Ovary (tissue), 3 donors: ENCODE results near the gene CUBN.
A peak's percentile ranks its signal among the peaks of the same experiment; 100 is the strongest.

ENCODE experiments used
- CTCF ChIP-seq, 3 donors: fragments of 450-650 bp in 2 of 3; fragments of 200-600 bp in 1 of 3; IDR thresholded peaks; one replicate each; pipeline versions ENCODE4 v1.5.1 to v1.8.0; 2016 to 2022; ENCODE audit warnings: antibody characterized with exemption in 3 of 3, mild to moderate bottlenecking in 1 of 3
- POLR2A ChIP-seq: fragments of 450-650 bp; IDR thresholded peaks from one replicate; pipeline ENCODE4 v1.6.1; 2017; ENCODE audit warnings: antibody characterized with exemption, mild to moderate bottlenecking, moderate library complexity
- donor health status: DM: no; HTN: no; CAD: no.

GRCh38 chr10:16828114-16828568 is 301.5 kb downstream of the CUBN start:
- TF ChIP-seq CTCF (IDR thresholded peaks at IDR 0.05) (peak; percentile 35 to 61 (median 44)), POLR2A (no peak)
